GM18907 (cell line): ENCODE results near the gene GATAD2B.
"Not testable (repeated sequence)": the region's sequence is repeated elsewhere in the genome, so short reads cannot be mapped to it uniquely, and the experiment has no call there.

Experiments used
- ATAC-seq: cut with Tn5 transposase; IDR thresholded peaks from one replicate; pipeline ENCODE4 v1.9.1; 2021; ENCODE audit warnings: mild to moderate bottlenecking, moderate library complexity; ENCODE audit not compliant: unreplicated experiment

The GATAD2B gene

GRCh38 chr1:153768316-153769181 is 154.2 kb downstream of the GATAD2B start:
- ATAC-seq, result no peak

DNA sequence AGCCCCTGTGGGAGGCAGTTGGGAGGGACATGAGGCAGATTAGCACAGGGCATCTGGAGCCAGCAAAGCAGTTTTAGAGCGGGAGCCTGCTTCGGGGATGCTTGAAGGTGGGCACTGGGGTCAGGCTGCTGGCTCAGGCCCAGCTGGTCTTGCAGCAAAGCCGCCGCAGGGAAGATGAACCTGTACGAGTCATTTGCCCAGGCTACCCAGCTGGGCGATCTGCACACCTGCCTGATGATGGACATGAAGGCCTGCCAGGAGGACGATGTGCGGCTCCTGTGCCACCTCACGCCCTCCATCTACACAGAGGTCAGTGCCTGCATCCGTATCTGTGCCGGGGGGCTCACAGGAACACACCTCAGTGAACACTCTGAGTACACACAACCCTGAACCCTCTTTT is 155.3 kb downstream of the GATAD2B start:
- ATAC-seq, result no peak

DNA sequence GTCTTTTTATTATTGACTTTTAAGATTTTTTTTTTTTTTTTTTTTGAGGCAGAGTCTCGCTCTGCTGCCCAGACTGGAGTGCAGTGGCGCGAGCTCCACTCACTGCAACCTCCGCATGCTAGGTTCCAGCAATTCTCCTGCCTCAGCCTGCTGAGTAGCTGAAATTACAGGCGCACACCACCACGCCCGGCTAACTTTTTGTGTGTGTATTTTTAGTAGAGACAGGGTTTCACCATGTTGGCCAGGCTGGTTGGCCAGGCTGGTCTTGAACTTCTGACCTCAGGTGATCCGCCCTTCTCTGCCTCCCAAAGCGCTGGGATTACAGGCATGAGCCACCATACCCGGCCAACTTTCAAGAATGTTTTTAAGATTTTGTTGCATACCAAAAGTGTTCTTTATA is 156.1 kb downstream of the GATAD2B start:
- not testable (repeated sequence) for ATAC-seq

DNA sequence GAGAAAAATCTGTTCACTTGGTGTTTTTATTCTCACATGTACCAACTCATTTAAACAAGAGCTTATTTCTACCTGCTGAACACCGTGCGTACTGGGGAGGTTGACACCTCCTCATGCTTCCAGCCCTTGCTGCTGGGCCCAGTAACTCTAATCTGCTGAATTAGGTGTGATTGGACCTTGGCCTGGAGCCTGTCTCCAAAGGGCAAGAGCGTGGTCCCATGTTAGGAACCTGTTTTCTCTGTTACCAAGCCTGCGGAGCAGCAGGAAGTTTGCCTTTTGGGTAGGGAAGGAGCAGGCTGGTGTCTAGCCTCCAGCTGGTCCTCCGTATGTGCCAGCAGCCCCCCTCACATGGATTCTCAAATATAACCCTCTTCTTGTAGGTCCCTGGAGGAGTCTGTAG is 158.5 kb downstream of the GATAD2B start:
- ATAC-seq, result no peak

- no peak for ATAC-seq
Observed at GRCh38 chr1:153763365-153764225, 159.2 kb downstream of the GATAD2B start.

DNA sequence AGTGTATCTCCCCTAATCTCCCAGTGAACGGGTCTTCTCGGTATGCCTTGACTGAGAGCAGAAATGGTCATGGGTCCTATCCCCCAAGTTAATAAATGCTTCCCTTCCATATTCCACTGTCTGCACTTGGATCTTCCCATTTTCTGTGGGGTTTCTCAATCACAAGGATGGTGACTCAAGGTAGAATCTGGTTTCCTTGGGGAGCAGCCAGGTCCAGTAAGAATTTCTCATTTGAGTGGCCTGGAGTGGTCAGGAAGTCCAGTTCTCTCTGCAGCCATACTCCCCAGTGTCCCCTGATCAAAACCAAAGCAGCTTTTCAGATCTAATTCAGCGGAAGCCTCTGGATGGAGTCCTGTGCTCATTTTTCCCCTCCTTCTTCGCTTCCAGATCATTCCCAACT is 162.3 kb downstream of the GATAD2B start:
- ATAC-seq, result no peak
